Progenitor cell of endocrine pancreas (in vitro differentiated cells): ENCODE results near the gene GNG12. TPM values are rescaled to one million over a fixed set of nuclear protein-coding genes. Genes with fewer than 3 reads are reported as not detected.

ENCODE experiments used
- DNase-seq: peaks from one replicate; pipeline ENCODE4 v3.0.0; 2021; ENCODE audit warnings: low spot score; ENCODE audit not compliant: unreplicated experiment
- H3K27ac Mint-ChIP-seq: 2 replicates; pipeline ENCODE4 v1.8.0; 2021; ENCODE audit warnings: mild to moderate bottlenecking, moderate library complexity, mixed read lengths
- H3K27me3 Mint-ChIP-seq: 2 replicates; pipeline ENCODE4 v1.8.0; 2021; ENCODE audit warnings: mixed read lengths
- H3K36me3 Mint-ChIP-seq: 2 replicates; pipeline ENCODE4 v1.8.0; 2022; ENCODE audit warnings: mixed read lengths; ENCODE audit not compliant: insufficient read depth
- H3K4me1 Mint-ChIP-seq: 2 replicates; pipeline ENCODE4 v1.8.0; 2021; ENCODE audit warnings: low read depth, mixed read lengths
- H3K4me3 Mint-ChIP-seq: 2 replicates; pipeline ENCODE4 v1.8.0; 2021; ENCODE audit warnings: low read depth, mild to moderate bottlenecking, moderate library complexity, mixed read lengths
- H3K9me3 Mint-ChIP-seq: 2 replicates; pipeline ENCODE4 v1.8.0; 2021; ENCODE audit warnings: low read depth, mixed read lengths
- CTCF ChIP-seq: fragments of 200-600 bp; sonication (generic); IDR thresholded peaks from one replicate; pipeline ENCODE4 v1.5.0; 2021; ENCODE audit warnings: antibody characterized with exemption, mild to moderate bottlenecking; ENCODE audit not compliant: unreplicated experiment
- total RNA-seq: library from RNA; stranded (reverse); gene quantifications from 2 replicates; pipeline ENCODE4 v1.2.1, GENCODE V29; 2021

GNG12 gene
- total RNA-seq, 1 donor from 2014 or later = 8.9 TPM

GRCh38 chr1:67760030-67760821, 73.0 kb downstream of the GNG12 start:
- H3K4me1 Mint-ChIP-seq = peaks cover 14% of the 10 kb centered on the region
- H3K4me3 Mint-ChIP-seq = no peak overlapping the region
- peak overlapping the region; percentile 76 for H3K27ac Mint-ChIP-seq
- no peaks in the 10 kb centered on the region for H3K9me3 Mint-ChIP-seq
- TF ChIP-seq CTCF = peak; percentile 94
- no peaks in the 10 kb centered on the region for H3K27me3 Mint-ChIP-seq
- peak; percentile 39 for DNase-seq
- no peaks in the 10 kb centered on the region for H3K36me3 Mint-ChIP-seq

- no peak for DNase-seq
- Mint-ChIP-seq H3K27me3 (no peaks in the 10 kb centered on the region), H3K4me1 (peaks cover 12% of the 10 kb centered on the region), H3K27ac (peak overlapping the region; percentile 76), H3K4me3 (no peak overlapping the region), H3K9me3 (no peaks in the 10 kb centered on the region), H3K36me3 (no peaks in the 10 kb centered on the region)
- TF ChIP-seq CTCF = no peak
Observed at GRCh38 chr1:67759692-67760029, 73.6 kb downstream of the GNG12 start.

GRCh38 chr1:67759066-67759465, 74.2 kb downstream of the GNG12 start:
- H3K4me3 Mint-ChIP-seq = no peak overlapping the region
- H3K27me3 Mint-ChIP-seq = no peaks in the 10 kb centered on the region
- H3K36me3 Mint-ChIP-seq = no peaks in the 10 kb centered on the region
- no peak for TF ChIP-seq CTCF
- H3K27ac Mint-ChIP-seq = no peak overlapping the region
- DNase-seq = no peak
- H3K4me1 Mint-ChIP-seq = peaks cover 8% of the 10 kb centered on the region
- no peaks in the 10 kb centered on the region for H3K9me3 Mint-ChIP-seq

GRCh38 chr1:67755619-67756018, 77.6 kb downstream of the GNG12 start:
- Mint-ChIP-seq H3K4me1 (peaks cover 16% of the 10 kb centered on the region), H3K9me3 (no peaks in the 10 kb centered on the region), H3K27me3 (no peaks in the 10 kb centered on the region), H3K4me3 (no peak overlapping the region), H3K36me3 (no peaks in the 10 kb centered on the region), H3K27ac (no peak overlapping the region)
- TF ChIP-seq CTCF = no peak
- DNase-seq = no peak

- H3K4me1 Mint-ChIP-seq = peaks cover 18% of the 10 kb centered on the region
- peak overlapping the region; percentile 37 for H3K27ac Mint-ChIP-seq
- no peak for DNase-seq
- no peaks in the 10 kb centered on the region for H3K9me3 Mint-ChIP-seq
- no peak for TF ChIP-seq CTCF
- H3K36me3 Mint-ChIP-seq = no peaks in the 10 kb centered on the region
- H3K27me3 Mint-ChIP-seq = no peaks in the 10 kb centered on the region
- no peak overlapping the region for H3K4me3 Mint-ChIP-seq
Observed at GRCh38 chr1:67755160-67755559, 78.1 kb downstream of the GNG12 start.
